GM19043 (cell line): ENCODE data around the gene FOSL1.

ENCODE experiments used
- ATAC-seq: cut with Tn5 transposase; IDR thresholded peaks from one replicate; pipeline ENCODE4 v1.9.1; 2021; ENCODE audit warnings: low read depth; ENCODE audit not compliant: unreplicated experiment

Gene FOSL1

DNA sequence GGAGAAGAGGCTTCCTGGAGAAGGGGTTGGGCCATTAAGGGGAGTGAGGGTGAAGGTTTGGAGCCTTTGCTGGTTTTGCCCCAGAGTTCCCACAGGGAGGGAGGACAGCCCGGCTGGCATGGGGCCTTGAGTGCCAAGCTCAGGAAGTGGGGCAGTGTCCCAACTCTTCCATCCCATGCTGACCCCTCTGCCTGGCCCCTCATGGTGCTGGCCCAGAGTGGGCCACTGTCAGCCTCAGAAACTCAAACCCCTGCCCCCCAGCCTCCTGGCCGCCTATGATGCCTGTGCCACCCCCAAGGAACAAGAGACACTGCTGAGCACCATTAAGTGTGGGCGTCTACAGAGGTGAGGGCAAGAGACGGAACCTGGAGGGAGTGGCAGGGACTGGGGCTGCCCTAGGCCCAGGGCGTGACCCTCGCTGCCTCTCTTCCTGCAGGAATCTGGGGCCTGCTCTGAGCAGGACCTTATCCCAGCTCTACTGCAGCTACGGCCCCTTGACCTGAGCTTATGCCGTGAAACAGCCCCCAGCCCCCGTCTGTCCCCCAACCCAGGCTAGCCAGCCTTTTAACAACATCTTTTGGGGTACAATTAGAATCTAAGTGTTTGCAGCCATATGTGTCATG lies 34.5 kb downstream of the FOSL1 start:
- ATAC-seq = no peak

DNA sequence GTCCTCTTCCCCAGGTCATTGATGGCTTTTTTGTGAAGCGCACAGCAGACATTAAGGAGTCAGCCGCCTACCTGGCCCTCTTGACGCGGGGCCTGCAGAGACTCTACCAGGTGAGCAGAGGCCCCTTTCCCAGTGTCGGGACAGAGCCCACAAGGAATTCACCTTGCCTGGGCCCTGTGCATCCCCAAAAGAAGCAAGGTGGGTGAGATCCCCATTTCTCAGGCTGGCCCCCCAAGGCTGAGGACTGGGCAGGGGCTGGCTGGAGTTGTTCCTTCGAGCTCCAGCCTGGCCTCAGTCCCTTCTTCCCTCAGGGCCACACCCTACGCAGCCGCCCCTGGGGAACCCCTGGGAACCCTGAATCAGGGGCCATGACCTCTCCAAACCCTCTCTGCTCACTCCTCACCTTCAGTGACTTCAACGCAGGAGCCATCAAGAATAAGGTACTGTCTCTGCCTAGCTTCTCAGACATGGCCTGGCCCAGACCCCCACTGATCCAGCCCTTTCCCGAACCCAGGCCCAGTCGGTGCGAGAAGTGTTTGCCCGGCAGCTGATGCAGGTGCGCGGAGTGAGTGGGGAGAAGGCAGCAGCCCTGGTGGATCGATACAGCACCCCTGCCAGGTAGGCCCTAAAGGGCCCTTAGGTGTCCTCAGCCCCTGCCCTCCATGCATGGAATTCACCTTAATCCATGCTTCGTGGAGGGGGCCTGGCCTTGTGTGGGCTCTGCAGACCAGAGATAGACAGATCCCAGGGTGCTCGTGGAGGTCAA lies 35.3 kb downstream of the FOSL1 start:
- ATAC-seq = no peak

DNA sequence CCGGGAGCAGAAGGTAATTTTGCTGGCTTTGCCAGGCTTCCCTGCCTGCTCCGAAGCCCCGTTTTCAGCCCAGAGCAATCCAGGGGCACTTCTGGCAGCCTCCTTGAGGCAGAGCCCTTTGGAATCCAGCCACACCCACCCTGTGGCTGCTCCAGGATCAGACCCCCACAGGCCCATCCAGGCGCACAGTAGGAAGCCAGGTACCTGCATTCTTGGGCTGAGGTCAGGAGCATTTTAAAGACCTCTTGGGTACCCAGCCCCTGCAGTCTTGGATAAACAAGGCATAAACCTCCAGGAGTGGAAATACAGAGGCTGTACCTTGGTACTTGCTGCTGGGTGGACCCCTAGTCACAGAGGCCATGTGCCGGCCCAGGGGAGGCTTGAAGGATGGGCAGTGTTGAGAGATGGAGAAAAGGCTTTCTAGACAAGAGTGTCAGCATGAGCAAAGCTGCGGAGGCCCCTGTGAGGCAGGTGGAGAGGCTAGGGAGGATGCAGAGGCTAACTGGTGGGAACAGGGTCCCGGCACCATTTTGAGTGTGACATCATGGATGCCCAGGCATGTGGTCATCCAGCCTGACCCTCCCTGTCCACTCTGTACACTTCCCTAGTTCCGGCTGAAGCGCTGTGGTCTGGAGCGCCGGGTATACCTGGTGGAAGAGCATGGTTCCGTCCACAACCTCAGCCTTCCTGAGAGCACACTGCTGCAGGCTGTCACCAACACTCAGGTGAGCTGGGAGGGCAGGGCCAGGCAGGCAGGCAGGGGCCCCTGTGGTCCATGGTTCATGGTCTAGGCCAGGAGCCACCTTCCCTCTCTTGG lies 36.1 kb downstream of the FOSL1 start:
- ATAC-seq = no peak

DNA sequence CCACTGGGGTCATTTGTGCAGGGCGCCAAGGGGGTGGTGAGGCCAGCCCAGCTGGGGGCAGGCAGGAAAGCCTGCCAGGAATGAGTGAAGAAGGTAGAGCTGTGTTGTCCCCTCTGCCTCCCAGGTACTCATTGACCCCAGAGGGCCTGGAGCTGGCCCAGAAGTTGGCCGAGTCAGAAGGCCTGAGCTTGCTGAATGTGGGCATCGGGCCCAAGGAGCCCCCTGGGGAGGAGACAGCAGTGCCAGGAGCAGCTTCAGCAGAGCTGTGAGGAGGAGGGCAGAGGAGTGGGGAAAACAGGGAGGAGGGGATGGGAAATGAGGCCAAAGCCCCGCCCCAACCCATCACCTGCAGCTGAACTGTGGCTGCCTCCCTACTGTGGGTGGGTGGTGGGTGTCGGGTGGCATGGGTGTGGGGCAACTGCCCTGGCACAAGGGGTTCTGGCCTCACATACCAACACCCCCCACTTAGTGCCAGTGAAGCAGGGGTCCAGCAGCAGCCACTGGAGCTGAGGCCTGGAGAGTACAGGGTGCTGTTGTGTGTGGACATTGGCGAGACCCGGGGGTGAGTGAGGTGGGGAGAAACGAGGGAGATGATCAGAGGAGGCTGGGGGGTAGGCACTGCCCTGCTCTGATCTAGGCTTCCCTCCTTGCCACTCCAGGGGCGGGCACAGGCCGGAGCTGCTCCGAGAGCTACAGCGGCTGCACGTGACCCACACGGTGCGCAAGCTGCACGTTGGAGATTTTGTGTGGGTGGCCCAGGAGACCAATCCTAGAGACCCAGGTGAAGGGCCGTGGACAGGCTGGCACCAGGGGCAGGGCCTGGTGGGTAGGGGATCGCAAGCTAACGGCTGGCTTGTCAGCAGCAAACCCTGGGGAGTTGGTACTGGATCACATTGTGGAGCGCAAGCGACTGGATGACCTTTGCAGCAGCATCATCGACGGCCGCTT lies 37.0 kb downstream of the FOSL1 start:
- ATAC-seq = no peak

DNA sequence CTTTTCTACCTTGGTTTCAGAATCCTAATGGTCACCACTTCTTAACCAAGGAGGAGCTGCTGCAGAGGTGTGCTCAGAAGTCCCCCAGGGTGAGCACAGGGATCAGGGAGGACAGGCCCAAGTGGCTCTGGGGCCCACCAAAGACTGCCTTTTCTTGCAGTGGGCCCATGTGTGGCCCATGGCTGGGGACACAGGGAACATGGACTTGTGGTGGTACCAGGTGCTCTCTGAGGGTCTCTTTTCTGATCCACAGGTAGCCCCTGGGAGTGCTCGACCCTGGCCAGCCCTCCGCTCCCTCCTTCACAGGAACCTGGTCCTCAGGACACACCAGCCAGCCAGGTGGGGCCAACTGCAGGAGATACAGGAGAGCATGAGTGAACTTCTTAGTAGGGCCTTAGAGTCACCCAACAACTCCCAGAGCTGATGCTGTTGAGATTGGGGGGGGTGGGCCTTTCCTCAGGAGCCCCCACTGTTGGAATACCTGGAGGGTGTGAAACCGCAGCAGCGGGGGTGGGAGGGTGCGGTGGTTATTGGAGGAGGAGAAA lies 37.9 kb downstream of the FOSL1 start:
- ATAC-seq = no peak

DNA sequence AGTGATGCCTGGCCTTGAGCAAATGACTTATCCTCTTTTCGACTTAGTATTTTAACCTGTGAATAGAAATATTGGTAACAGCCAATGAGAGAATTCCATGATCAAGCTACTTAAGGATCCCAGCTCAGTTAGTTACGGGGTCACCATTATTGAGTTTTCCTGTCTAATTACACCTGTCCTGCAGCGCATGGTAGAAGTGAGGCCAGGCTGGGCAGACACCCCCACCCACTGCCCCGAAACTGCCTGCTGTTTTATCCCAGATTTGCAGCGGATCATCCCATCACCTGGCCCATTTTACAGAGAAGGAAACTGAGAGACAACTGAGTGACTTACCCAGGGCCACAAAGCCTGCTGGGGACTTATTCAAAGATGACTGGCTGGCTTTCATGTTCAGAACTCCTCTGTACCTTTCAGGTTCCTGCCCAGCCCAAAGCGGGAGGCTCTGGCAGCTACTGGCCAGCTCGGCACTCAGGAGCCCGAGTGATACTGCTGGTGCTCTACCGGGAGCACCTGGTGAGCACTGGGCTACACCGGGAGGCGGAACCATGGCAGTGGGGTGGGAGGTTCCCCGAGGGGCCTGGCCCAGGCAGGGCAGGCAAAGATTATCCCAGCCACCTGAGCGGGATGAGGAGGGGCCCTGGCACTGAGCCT lies 38.5 kb downstream of the FOSL1 start:
- ATAC-seq = no peak

DNA sequence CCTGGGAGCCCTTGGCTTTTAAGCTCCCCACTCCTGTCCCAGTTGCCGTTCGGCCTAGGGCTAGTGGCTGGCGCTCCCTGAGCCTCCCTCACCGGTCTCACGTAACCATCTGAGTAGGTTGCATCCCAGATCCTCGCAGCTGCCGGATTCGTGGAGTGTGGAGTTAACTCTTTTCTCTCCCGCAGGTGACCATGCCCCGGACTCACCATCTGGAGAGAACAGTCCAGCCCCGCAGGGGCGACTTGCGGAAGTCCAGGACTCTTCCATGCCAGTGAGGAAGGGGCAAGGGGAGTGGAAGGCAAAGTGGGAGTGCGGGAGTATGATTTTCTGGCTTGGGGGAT lies 39.1 kb downstream of the FOSL1 start:
- no peak for ATAC-seq

DNA sequence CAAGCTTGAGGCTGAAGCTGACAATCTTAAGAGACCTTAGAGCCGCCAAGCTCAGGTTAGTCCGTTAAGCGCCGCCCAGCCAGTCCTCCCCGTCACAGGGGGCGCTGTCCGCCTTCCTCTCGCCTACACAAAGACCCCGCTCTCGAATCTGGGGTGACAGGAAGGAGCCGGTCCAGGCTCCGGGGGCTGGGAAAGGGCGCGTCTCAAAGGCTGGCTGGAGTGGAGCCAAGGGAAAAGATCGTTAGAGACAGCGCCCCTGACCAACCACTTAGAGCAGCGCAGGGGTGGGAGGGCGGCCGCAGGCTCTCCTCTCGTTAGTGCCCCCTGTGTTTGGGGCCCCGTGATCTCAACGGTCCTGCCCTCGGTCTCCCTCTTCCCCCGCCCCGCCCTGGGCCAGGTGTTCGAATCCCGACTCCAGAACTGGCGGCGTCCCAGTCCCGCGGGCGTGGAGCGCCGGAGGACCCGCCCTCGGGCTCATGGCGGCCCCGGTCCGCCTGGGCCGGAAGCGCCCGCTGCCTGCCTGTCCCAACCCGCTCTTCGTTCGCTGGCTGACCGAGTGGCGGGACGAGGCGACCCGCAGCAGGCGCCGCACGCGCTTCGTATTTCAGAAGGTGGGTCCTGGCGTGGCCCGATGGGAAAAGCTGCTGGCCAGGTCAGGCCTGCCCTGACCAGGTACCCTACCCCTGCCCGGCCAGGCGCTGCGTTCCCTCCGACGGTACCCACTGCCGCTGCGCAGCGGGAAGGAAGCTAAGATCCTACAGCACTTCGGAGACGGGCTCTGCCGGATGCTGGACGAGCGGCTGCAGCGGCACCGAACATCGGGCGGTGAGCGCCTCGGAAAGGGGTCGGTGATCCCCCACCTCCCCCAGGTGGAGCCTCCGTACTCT lies 39.7 kb downstream of the FOSL1 start, which contains the start of gene MUS81:
Gene MUS81, plus strand, starts transcription at position 156 of the 887 bp plus-strand sequence. Its CDS starts 321 bp downstream, at position 477.
- ATAC-seq = peak; percentile 25

DNA sequence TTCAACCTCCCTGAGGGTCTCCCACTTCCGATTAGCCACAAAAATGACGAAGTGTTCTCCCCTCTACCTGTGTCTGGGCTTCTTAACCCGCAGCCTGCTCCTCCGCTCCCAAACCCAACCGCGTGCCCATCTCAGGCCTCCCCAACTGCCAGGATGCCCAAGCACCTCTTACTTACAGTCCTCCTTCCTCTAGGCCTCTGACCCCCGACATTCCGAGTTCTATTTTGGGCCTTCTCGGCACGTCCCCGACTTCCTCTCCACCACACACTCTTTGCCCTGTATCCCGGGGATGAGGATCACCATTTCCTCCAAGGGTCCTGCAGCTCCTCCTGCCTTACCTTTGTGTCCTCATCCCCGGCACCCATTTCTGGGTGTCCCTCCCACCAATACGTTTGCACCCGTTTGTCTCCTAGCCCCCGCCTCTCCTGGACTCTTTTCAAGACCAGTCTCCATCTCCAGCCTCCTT lies 40.3 kb downstream of the FOSL1 start:
- no peak for ATAC-seq

DNA sequence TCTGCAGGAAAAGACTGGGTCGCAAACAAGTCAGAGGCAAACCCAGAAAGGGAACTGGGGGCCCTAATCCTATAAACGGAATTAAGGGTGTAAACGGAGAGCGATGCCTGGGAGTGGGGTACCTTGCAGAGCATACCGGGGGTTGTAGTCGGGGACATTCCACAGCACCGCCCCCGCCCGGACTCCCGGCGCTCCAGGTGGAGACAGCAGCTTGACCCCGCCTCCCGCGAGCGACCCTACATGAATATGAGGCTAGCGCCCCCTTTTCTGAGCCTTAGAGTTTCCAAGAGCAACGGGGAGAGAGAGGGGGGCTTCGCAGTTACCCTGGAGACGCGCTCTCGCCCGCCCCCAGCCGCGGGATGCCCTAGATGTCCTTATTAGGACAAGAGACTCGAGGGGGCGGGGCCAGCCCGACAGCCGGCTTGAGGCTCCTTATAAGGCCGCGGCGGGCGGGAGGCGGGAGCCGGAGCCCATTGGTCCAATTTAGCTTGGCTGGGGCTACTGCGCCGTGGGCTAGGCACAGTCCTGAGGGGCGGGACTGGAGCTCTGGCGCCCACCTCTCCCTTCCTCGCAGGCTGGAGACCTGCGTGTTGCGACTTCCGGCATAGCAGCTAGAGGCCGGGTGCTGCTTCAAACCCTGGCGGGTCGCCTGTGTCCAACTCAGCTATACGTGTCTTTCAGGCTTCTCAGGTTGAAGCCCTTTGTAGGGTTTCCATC lies 40.9 kb downstream of the FOSL1 start:
- ATAC-seq = peak; percentile 51

DNA sequence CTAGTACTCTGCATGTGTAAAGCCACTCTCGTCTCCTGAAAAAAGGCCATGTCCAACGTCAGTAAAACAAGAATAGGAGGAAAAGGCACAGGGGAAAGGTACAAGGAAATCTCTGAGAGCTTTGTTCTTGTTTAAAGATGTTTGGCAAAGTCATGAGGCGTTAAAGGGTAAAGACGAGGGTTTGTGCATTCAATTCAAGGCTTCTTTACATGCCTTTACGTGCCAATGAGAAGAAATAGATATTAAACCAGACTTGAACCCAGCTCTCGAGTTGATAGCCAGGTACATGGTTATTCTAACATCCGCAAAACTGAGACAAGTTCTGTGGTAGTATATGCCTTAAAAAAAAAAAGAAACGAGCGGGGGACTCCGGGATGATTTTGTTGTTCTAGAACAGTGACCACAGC lies 41.5 kb downstream of the FOSL1 start:
- ATAC-seq = no peak

DNA sequence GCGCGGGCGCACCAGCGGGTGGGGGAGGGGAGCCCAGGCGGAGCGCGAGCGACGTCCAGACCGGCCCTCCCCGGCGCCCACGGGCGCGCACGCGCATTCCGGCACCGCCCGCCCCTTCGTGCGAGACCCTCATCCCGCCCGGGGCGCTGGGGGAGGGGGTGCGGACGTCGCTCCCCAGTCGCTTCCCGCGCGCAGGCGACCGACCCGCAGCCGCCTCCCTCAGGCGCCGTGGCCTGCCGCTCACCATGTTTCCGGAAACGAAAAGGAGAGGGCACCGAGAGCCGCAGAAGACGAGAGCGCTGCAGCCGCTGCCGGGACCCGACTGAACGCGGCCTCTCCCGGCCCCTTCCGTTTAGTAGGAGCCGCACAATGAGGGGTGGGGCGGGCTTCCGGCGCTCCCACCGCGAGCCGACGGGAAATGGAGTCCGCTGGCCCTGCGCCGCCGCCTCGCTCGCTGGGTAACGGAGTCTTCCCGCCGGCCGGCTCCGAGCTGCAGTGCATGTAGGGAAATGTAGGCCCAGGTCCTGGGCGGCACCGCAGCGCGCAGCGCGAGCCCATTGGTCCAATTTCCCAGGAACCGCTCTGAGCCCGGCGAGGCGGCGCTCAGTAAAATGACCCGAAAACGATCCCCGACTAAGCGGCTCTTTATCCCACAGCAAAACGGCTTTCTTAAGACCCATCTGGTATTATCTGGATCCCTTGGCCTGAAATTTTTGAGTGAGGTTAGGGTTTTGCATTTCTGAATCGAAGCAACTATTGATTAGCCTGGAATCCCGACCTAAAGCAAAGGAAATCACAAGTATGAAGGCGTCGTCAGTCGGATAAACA lies 42.1 kb downstream of the FOSL1 start, which contains the start of gene CFL1:
Gene CFL1, minus strand, starts transcription at position 328 of the 828 bp plus-strand sequence. Its CDS starts 81 bp downstream, at position 247.
- peak; percentile 38 for ATAC-seq

DNA sequence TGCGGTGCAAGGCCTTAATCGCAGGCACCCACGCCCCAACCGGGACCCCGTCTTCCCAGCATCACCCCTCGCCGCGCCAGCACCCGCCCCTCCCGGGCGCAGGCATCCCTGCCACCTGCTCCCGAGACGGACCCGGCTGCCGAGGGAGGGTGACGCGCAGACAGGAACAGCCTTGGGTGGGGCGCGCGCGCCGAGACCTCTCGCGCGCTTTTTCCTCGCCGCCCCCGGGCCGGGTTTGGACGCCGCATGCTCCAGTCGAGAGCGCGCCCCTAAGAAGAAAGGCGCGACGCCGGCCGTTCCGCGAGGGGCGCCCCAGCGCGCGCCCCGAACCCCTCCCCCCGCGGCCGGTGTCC lies 42.7 kb downstream of the FOSL1 start:
- ATAC-seq = no peak

DNA sequence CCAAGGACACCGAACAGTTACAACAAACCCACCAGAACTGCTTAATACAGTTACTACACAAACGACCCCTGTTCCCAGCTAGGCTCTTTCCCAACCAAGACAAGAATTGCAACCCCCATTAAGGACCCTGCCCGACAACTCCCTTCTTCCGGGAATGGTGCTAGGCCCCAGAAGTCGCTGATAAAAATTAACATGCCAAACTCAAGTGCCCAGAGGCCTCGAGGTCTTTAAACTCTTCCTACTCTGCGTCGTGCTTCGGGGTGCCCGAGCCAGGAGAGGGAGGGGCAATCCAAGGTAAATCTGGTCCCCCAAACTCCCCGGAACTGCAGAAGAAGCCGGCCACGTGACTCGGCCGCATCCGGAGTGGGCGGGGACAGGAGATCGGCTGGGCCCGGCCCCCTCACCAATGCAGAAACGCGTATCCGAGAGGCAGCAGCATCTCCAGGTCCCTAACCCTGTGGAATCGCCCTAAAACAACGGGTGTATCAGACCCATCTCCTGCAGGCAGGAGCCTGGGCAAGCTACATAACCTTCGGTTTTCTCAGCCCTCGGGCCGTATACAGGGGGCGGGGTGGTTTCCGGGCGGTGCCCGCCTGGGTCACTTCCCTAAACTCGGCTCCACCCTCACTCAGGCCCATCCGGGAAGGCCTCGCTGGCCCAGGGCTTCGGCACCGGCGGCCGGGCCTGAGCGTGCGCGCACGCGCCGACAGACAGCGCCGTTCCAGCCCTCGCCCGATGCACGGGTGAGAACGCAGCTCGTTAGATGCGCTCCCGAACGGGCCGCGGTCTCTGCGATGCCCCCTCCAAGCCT lies 43.3 kb downstream of the FOSL1 start:
- ATAC-seq = peak; percentile 28

DNA sequence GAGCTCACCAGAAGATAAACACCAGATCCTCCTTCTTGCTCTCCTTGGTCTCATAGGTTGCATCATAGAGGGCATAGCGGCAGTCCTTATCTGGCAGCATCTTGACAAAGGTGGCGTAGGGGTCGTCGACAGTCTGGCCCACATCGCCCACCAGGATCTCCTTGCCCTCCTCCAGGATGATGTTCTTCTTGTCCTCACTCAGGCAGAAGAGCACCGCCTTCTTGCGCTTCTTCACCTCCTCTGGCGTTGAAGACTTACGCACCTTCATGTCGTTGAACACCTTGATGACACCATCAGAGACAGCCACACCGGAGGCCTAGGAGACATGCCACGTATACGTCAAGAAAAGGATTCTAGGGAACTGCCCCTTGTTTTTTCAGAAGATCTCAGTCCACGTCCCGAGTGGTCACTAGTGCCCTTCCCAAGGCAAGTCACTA lies 44.2 kb downstream of the FOSL1 start:
- no peak for ATAC-seq
